ENCODE data around the gene PPP1R1A. TPM values are rescaled to one million over a fixed set of nuclear protein-coding genes. Genes with fewer than 3 reads are reported as not detected.

Gene PPP1R1A
- total RNA-seq, 1 donor from 2014 or later = not detected

DNA sequence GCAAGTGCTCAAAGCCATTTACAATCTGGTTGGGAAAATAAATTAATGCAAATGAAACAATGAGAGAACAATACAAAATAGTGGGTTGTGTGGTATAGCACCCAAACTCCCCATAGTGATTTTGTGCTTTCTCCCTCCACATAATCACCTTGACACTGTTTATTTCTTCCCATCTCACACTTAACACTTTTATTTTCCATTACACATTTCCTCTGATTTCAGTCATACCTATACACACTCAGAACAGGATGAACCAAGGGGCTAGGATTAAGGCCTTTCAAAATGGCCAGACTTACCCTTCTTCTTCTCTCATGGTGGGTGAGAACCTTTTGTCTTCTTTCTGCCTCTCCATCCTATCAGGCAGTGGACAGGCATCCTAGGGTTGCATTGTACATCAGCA lies 53.0 kb downstream of the PPP1R1A start:
- no peak for DNase-seq (ENCODE audit: low read depth, low spot score)

DNA sequence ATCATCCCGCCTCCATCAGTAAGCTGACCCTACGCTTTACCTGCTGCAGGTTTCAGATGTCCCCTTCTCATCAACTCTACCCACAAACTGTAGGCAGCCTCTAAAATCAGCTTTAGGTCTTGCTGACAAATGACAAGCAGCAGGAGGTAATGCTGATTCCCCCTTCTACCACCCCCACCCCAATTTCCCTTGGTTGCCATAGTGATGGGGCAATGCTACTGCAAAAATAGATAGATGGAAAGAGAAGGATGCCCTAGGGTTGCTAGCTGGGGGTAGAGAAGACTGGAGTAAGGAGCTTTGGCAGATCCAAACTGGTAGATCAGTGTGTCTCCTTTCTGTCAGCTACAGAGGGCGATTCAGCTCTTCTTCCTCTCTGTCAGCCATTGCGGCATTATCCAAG lies 58.9 kb downstream of the PPP1R1A start:
- DNase-seq (ENCODE audit: low read depth, low spot score) = no peak

Other genes with a start within 250 kb of the PPP1R1A start
- gene GPR84, start 224.2 kb downstream of the PPP1R1A start, total RNA-seq = not detected in 2 replicates
- 0.74 and 0.79 TPM in 2 replicates for gene ZNF385A, start 203.9 kb downstream of the PPP1R1A start, total RNA-seq
- gene ITGA5, start 169.4 kb downstream of the PPP1R1A start, total RNA-seq = 848 and 1,153 TPM in 2 replicates
- gene GTSF1, start 115.1 kb downstream of the PPP1R1A start, total RNA-seq = not detected in 2 replicates
- under 0.01 and 0.26 TPM in 2 replicates for gene NCKAP1L, start 90.9 kb downstream of the PPP1R1A start, total RNA-seq
- not detected in 2 replicates for gene PDE1B, start 39.1 kb downstream of the PPP1R1A start, total RNA-seq
- not detected in 2 replicates for gene LACRT, start 46.2 kb upstream of the PPP1R1A start, total RNA-seq
- gene DCD, start 59.7 kb upstream of the PPP1R1A start, total RNA-seq = not detected in 2 replicates